HG03066 (cell line): ENCODE measurements around the gene PHLDB3.
"Not testable (repeated sequence)": the region's sequence is repeated elsewhere in the genome, so short reads cannot be mapped to it uniquely, and the experiment has no call there.

Source experiments
- ATAC-seq: cut with Tn5 transposase; IDR thresholded peaks from one replicate; pipeline ENCODE4 v1.9.1; 2021; ENCODE audit warnings: low read depth; ENCODE audit not compliant: unreplicated experiment

The PHLDB3 gene

DNA sequence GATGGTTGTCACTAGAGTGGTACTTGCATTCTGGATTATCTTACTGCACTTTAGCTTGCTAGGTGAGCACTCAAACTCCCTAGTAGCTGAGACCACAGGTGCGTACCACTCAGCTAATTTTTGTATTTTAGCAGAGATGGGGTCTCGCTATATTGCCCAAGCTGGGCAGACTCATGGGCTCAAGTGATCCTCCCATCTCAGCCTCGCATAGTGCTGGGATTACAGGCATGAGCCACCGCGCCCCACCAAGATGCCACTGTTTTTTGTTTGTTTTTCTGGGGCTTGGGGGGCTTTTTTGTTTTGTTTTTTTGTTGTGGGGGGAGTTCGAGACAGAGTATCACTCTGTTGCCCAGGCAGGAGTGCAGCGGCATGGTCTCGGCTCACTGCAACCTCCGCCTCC is 56.9 kb downstream of the PHLDB3 start:
- no peak for ATAC-seq

DNA sequence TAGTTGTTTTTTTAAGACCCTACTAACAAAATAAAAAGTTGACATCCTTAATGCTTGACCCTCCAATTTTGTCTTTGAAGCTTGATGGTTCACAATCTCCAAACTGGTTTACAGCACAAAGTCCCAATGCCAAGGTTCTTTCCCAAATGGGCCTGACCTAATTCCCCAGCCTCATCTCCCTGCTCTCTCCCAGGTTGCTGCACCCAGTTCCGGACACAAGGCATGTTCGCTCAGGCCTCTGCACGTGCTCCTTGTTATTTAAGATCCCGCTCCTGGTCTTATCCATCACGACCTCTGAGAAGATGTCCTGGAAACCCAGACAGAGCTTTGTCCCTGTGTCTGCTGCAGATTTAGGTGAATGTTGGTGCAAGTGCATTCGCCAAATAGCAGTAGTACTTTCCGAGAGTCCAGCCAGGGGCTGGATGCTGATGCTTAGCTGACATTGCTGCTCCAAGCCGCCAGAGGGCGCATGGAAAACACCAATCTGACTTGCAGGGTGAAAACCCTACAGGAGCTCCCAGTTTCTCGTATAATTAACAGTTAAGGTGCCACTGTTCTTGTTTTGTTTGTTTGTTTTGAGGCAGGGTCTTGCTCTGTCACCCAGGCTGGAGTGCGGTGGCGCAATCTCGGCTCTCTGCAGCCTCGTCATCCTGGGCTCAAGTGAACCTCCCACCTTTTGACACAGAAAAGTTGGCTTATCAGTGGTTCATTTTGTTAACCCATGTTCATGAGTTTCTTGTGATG is 57.6 kb downstream of the PHLDB3 start:
- ATAC-seq = no peak

DNA sequence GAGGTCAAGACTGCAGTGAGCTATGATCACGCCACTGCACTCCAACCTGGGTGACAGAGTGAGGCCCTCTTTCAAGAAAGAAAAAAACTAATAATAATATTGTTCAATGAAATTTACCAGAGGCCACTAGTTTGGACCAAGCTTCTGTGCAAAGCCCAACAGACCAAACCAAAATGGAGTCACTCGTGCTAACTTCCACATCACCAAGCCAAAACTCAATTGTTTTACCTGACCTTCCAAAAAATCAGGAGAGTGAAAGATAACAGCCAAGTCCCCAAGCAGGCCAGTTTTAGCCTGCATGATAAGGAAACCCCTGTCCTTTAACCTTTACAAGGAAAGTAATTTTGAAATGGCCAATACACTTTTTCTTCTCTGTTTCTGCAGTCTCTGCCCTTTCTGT is 59.1 kb downstream of the PHLDB3 start:
- ATAC-seq = no peak

DNA sequence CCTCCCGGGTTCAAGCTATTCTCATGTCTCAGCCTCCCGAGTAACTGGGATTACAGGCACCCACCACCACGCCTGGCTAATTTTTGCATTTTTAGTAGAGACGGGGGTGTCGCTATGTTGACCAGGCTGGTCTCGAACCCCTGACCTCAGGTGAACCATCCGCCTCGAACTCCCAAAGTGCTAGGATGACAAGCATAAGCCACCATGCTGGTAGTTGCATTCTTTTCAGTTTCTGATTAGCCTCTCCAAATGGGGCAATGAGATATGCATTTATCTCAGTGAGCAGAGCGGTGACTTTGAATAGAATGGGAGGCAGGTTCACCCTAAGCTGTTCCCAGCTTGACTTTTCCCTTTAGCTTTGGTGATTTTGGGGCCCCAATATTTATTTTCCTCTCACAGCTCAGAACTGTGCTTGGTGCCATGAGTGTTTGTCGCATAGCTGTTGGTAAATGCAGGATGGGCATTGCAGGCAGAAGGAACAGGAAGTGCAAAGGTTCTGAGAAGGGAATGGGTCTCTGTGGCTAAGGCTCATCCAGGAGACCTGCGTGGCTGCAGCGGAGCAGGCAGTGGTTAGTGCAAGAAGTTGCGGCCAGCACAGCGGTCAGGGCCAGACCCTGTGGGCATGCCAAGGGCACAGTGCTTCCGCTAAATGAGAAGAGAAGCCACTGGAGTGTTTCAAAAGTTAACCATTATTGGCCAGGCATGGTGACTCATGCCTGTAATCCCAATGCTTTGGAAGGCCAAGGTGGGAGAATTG is 59.8 kb downstream of the PHLDB3 start:
- no peak for ATAC-seq

DNA sequence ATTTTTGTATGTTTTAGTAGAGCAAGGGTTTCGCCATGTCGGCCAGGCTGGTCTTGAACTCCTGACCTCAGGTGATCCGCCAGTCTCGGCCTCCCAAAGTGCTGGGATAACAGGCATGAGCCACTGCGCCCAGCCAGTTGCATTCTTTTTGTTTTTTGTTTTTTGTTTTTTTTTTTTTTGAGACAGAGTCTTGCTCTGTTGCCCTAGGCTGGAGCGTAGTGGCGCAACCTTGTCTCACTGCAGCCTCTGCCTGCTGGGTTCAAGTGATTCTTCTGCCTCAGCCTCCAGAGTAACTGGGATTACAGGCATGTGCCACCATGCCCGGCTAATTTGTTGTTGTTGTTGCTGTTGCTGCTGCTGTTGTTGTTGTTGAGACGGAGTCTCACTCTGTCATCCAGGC is 60.5 kb downstream of the PHLDB3 start:
- not testable (repeated sequence) for ATAC-seq

DNA sequence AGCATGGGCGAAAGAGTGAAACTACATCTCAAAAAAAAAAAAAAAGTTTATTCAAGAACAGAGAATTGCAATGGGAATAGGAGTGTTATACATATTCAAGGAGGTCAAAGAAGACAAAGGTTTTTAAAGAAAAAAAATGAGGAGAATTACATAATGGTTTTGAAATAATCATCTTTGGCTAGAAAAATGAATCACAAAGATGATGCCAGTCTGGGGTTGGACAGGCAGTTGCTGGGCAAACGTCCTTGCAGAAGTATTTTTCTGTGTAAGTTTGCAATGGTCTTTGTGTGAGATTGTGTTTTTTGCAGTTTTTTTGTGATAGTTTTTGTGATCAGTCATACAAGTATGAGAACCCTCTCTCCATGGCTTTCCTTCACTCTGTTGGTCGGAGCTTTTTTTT is 62.8 kb downstream of the PHLDB3 start:
- ATAC-seq = no peak

DNA sequence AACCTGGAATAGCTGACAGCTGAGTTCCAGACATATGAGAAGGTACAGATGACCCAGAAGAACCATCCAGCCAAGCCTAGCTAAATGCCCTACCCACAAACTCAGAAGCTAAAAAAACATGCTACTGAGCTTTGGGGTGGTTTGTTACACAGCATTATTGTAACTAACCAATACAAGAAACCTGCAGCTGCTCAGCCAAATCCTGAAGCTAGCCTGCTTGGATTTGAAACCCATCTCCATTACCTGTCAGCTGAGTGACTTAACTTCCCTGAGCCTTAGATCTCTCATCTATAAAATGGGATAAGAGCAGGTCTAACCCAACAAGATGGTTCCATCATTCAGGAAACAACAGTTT is 64.9 kb downstream of the PHLDB3 start:
- ATAC-seq = no peak

DNA sequence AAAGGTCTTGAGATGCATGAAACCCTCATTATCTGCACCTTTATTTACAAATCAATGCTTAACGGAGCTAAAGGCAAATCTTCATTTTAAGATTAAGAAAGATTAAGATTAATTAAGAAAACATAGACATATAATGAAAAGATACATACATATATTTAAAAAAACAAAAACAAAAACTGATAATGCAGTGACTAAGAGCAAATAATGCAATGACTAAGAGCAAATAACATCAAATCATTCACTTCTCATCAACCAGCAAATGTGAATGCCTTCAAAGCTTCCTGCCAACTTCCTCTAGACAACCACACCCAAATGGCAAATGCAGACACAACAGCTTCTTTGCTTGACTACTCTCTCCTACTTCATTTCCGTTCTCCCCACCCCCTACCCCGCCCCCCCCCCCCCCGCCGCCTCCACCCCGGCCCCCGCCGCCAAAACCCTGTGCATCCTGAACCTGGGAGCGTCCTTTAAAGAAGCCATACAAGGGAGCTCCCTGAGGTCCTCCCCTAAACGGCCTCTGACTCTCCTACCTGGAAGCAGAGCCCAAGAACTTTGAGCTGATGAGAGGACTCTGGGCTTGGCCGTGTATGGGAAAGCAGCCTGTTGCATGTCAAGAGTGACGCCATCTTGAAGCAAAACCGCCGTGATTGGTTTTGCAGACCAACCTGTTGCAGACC is 65.4 kb downstream of the PHLDB3 start:
- no peak for ATAC-seq

DNA sequence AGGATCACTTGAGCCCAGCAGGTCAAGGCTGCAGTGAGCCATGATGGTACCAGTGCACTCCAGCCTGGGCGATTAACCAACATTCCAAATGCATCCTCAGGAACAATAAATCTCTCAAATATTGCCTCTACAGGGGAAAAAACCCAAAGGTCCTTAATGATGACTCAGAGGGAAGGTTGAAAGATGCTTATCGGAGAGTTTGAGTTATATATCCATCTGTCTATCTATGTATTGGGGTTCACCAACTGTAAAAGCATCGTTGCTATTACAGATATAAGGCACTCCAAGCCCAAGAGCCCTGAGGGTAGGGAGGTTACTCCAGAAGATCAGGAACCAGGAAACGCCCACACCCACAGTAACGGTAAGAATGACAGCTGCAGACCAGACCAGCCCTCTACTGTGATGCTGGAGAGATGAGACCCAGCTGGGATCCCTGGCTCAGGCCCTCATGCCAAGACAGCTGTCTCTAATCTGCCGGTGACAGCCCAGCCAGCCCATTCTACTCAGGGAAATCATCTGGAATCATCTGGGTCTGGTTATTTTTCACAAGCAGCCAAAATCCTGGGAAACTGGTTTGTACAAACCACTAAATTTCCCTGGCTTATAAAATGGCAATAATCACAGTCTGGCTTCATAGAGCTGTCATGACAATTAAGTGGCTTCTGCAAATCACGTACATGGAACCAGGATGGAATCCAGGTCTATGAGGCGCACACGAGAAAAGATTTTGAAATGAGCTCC is 66.1 kb downstream of the PHLDB3 start:
- ATAC-seq = no peak

DNA sequence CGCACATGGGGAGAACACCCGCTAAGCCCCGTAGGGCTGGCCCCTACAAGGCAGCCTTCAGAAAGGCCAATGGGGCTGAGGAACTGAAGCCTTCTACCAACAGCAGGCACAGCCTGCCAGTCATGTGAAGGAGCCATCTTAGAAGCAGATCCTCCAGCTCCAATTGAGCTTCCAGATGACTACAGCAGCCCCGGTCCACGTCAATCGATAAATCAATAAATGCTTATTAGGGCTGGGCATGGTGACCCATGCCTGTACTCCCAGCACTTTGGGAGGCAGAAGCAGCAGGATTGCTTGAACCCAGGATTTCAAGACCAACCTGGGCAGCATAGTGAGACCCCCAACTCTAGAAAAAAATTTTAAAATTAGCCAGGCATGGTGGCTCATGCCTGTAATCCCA is 66.8 kb downstream of the PHLDB3 start:
- ATAC-seq = no peak

DNA sequence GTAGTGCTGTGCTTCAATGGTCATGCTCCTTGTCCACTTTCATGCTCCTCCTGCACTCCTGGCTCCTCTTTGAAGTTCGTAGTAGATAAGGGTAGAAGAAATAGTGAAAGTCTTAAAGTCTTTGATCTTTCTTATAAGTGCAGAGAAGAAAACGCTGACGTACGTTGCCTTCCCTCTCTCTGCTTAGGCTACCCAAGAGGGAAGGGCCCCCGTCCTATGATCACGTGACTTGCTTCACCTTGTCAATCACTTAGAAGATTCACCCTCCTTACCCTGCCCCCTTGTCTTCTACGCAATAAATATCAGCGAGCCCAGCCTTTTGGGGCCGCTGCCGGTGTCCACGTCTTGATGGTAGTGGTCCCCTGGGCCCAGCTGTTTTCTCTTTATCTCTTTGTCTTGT is 67.3 kb downstream of the PHLDB3 start:
- ATAC-seq = not testable (repeated sequence)

DNA sequence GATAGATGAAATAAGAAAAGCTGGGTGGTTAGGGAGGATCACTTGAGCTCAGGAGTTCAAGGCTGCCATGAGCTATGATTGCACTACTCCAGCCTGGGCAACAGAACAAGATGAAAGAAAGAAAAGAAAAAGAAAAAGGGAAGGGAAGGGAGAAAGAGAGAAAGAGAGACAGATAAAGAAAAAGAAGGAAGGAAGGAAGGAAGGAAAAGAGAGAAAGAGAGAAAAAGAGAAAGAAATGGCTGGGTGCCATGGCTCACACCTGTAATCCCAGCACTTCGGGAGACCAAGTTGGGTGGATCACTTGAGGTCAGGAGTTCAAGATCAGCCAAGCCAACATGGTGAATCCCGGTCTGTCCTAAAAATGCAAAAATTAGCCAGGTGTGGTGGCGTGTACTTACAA is 68.8 kb downstream of the PHLDB3 start:
- ATAC-seq = no peak

DNA sequence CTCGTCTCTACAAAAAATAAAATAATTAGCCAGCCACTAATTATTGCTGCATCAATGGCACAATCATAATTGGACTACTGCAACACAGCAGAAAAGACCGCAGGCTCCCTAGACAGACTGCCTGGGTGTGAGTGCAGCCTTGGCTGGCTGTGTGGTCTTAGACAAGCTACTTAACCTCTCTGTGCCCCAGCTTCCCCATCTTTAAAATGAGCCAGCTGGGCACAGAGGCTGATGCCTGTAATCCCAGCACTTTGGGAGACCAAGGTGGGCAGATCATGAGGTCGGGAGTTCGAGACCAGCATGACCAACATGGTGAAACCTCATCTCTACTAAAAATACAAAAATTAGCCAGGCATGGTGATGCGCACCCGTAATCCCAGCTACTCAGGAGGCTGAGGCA is 70.9 kb downstream of the PHLDB3 start:
- ATAC-seq = no peak

DNA sequence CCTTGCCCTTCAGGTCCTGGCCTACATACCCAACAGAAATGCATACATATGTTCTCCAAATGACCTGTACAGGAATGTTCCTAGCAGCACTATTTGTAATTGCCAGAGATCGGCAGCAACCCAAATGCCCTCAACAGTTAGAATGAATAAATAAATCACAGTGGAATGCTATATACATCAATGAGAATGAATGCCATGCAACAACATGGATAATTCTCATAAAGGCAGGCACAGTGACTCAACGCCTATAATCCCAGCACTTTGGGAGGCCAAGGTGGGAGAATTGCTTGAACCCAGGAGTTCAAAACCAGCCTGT is 71.2 kb downstream of the PHLDB3 start:
- ATAC-seq = no peak

DNA sequence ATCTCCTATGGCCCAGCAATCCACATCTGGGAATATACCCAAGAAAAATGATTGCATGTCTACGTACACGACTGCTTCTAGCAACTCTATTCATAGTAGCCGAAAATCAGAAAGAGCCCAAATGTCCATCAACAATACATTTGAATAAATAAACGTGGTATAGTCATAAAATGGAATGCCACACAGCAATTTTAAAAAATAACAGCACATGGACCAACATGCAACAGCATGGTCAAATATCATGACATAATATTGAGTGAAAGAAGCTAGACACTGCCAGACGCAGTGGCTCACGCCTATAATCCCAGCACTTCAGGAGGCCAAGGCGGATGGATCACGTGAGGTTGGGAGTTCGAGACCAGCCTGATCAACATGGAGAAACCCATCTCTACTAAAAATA is 73.6 kb downstream of the PHLDB3 start:
- ATAC-seq = no peak

DNA sequence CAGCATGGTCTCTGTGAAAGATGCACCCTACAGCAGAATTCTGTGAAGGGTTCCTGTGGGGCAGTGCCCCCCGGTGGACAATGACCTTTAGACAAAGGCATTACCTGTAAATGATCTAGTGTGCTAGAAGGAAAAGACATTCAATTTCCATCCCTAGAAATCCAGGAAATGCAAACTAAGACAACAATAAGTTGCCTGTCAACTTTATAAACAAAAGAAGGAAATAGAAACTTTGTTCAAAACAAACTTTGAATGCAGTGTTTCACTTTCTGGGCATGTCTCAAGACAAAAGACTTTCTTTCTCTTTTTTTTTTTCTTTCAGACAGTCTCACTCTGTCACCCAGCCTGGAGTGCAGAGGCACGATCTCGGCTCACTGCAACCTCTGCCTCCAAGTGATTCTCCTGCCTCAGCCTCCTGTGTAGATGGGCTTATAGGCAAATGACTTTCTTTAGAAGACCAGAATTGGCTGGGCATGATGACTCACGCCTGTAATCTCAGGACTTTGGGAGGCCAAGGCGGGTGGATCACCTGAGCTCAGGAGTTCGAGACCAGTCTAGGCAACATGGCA is 74.3 kb downstream of the PHLDB3 start:
- ATAC-seq = no peak

DNA sequence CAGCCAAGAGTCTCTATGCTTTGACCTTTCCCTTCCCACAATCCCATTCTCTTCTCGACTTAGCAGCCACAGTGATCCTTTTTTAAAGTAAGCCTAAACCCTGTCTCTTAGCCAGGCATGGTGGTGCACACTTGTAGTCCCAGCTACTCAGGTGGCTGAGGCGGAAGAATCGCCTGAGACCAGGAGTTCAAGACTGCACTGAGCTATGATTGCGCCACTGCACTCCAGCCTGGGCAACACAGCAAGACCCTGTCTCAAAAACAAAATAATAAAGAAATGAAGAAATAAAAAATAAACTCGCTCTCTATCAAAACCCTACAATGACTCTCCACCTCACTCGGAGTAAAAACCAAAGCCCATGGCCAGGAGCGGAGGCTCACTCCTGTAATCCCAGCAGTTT is 75.2 kb downstream of the PHLDB3 start:
- no peak for ATAC-seq

DNA sequence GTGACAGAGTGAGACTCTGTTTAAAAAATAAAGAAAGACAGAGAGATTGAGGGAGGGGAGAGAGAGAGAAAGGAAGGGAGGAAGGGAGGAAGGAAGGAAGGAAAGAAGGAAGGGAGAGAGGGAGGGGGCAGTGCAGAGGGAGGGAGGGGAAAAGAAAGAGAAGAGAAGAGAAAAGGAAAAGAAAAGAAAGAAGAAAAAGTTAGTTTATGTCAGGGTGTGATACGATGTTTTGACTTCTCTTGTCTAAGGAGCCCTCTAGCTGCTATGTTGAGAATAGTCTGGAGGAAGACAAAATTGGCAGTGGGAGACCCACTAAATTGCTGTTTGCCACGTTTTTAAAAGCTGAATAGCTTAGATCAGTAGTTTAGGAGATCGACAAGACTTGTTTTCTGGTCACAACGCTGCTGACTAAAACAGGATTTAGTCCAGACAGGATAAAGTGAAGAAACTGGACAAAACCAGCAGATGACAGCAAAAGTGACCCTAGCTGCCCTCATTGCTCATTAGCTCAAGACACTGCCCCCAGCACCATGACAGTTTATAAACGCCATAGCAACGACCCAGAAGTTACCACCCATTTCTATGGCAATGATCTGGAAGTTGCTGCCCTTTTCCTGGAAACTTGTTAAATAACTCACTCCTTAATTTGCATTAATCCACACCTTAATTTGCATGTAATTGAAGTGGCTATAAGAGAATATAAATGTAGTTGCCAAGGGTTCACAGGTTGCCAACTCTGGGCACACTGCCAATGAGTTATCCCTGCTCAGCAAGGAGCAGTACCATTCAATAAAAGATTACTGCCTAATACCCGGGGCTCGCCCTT is 78.8 kb downstream of the PHLDB3 start:
- ATAC-seq = no peak
